ENCODE results near the gene KLHL8. TPM values are rescaled to one million over a fixed set of nuclear protein-coding genes. Genes with fewer than 3 reads are reported as not detected.
"Not testable (repeated sequence)": the region's sequence is repeated elsewhere in the genome, so short reads cannot be mapped to it uniquely, and the experiment has no call there.

Gene KLHL8
- total and polyA plus RNA-seq, 2 donors (not counting 1 experiment from before 2014, with no cell fraction given) = 2.3 to 14.3 TPM

- peak overlapping the region; percentile 98 for H3K4me3 Mint-ChIP-seq
- Histone ChIP-seq H3K4me1 (ENCODE audit: control insufficient read depth in 2 of 2, insufficient read depth in 2 of 2, low read length in 2 of 2) (peaks cover 7% of the 10 kb centered on the region in 2 donors), H3K36me3 (replicated peaks in 1 of 2; ENCODE audit: control extremely low read depth in 1 of 2, control insufficient read depth in 1 of 2, extremely low read depth in 1 of 2, insufficient read depth in 2 of 2, low read length in 1 of 2) (no peaks in the 10 kb centered on the region), H3K27ac (ENCODE audit: low read length in 2 of 2) (peak overlapping the region; percentile 80 to 85), H3K79me2 (ENCODE audit: control insufficient read depth, insufficient read depth, low read length) (peaks cover 47% of the 10 kb centered on the region), H3K9ac (ENCODE audit: low read length) (peak overlapping the region; percentile 97), H4K20me1 (ENCODE audit: control insufficient read depth, insufficient read depth, low read length, poor library complexity, severe bottlenecking) (no peaks in the 10 kb centered on the region), H3K9me3 (ENCODE audit: control extremely low read depth in 1 of 3, control insufficient read depth in 2 of 3, insufficient read depth in 1 of 3, low read length in 2 of 3) (no peaks in the 10 kb centered on the region), H2AFZ (ENCODE audit: insufficient read depth, low read depth, low read length, poor library complexity, severe bottlenecking) (peak overlapping the region; percentile 100), H3K4me2 (replicated peaks; ENCODE audit: low read depth, low read length, poor library complexity, severe bottlenecking) (peak overlapping the region; percentile 88), H3K27me3 (replicated peaks in 1 of 4; ENCODE audit: control extremely low read depth in 1 of 4, control insufficient read depth in 3 of 4, insufficient read depth in 4 of 4, low read length in 3 of 4) (no peaks in the 10 kb centered on the region), H3K4me3 (ENCODE audit: control extremely low read depth in 1 of 5, extremely low read depth in 1 of 5, insufficient read depth in 1 of 5, low read depth in 2 of 5, low read length in 4 of 5) (peak overlapping the region; percentile 76 to 100 (median 93))
- H3K27ac Mint-ChIP-seq = peak overlapping the region; percentile 96
- no peak for DNase-seq
- peak; percentile 31 for ATAC-seq (ENCODE audit: low read depth)
- no peaks in the 10 kb centered on the region for H3K9me3 Mint-ChIP-seq (ENCODE audit: insufficient read depth)
- TF ChIP-seq CTCF (IDR thresholded peaks at IDR 0.05) (peak; percentile 34), EZH2 (IDR thresholded peaks at IDR 0.05; ENCODE audit: borderline replicate concordance, insufficient read depth, low read depth, low read length, poor library complexity, severe bottlenecking) (no peak)
- no peaks in the 10 kb centered on the region for H3K27me3 Mint-ChIP-seq
- ChIA-PET CTCF (interaction anchor here (0.7 to 2.4 kb wide), 4 partner anchors 10 to 297 kb away, joined by 5 to 14 read pairs (median 6); no protein-coding TSS in a partner anchor), POLR2A (interaction anchor here (1.0 to 3.1 kb wide), 2 partner anchors 10 to 69 kb away, joined by 5 to 13 read pairs; no protein-coding TSS in a partner anchor)
- WGBS (ENCODE audit: insufficient coverage) = under 1% methylated on average over 40 of the region's 40 CpGs
- H3K4me1 Mint-ChIP-seq = peaks cover 16% of the 10 kb centered on the region
- intact Hi-C loops (cut with micrococcal nuclease) = loop anchor here (1.0 to 10.0 kb wide), 9 partner anchors 10 to 1891 kb away; partner anchors contain the start of genes HSD17B11, MAPK10, NUDT9 and PPM1K
These were observed 755 bp downstream of the KLHL8 start for GRCh38 chr4:87219632-87220093.

DNA sequence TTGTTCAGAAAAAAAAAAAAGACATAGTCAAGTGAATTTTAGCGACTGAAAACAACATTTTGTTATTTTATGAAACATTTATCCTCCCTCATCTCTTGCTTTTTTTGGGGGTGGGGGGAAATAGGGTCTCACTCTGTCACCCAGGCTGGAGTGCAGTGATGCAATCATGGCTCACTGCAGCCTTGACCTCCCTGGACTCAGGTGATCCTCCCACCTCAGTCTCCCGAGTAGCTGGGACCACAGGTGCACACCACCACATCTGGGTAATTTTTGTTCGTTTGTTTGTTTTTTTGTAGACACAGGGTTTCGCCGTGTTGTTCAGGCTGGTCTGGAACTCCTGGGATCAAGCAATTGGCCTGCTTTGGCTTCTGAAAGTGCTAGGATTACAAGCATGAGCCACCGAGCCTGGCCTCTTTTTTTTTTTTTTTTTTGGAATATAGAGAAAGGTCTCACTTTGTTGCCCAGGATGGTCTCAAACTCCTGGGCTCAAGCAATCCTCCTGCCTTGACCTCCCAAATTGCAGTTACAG, 3.1 kb downstream of the KLHL8 start:
- H3K36me3 ChIP-seq (replicated peaks in 1 of 2; ENCODE audit: control extremely low read depth in 1 of 2, control insufficient read depth in 1 of 2, extremely low read depth in 1 of 2, insufficient read depth in 2 of 2, low read length in 1 of 2); H3K9ac ChIP-seq (ENCODE audit: low read length); intact Hi-C loops (cut with micrococcal nuclease); H3K27ac Mint-ChIP-seq; H3K4me2 ChIP-seq (replicated peaks; ENCODE audit: low read depth, low read length, poor library complexity, severe bottlenecking); H2AFZ ChIP-seq (ENCODE audit: insufficient read depth, low read depth, low read length, poor library complexity, severe bottlenecking); ATAC-seq (ENCODE audit: low read depth); H3K4me3 ChIP-seq (ENCODE audit: control extremely low read depth in 1 of 5, extremely low read depth in 1 of 5, insufficient read depth in 1 of 5, low read depth in 2 of 5, low read length in 4 of 5); H4K20me1 ChIP-seq (ENCODE audit: control insufficient read depth, insufficient read depth, low read length, poor library complexity, severe bottlenecking); H3K9me3 ChIP-seq (ENCODE audit: control extremely low read depth in 1 of 3, control insufficient read depth in 2 of 3, insufficient read depth in 1 of 3, low read length in 2 of 3); H3K27me3 ChIP-seq (replicated peaks in 1 of 4; ENCODE audit: control extremely low read depth in 1 of 4, control insufficient read depth in 3 of 4, insufficient read depth in 4 of 4, low read length in 3 of 4); H3K4me1 ChIP-seq (ENCODE audit: control insufficient read depth in 2 of 2, insufficient read depth in 2 of 2, low read length in 2 of 2); H3K9me3 Mint-ChIP-seq (ENCODE audit: insufficient read depth); H3K27me3 Mint-ChIP-seq; H3K27ac ChIP-seq (ENCODE audit: low read length in 2 of 2); DNase-seq; H3K4me3 Mint-ChIP-seq: not testable (repeated sequence)
- WGBS (ENCODE audit: insufficient coverage) = 96% methylated on average over 3 of the region's 6 CpGs
- peaks cover 68% of the 10 kb centered on the region for H3K79me2 ChIP-seq (ENCODE audit: control insufficient read depth, insufficient read depth, low read length)
- ChIA-PET POLR2A (interaction anchor here (0.7 kb wide), 1 partner anchor 10 kb away, joined by 9 read pairs; no protein-coding TSS in a partner anchor), CTCF (interaction anchor here (1.1 kb wide), 2 partner anchors 19 to 56 kb away, joined by 3 read pairs; no protein-coding TSS in a partner anchor)
- peaks cover 16% of the 10 kb centered on the region for H3K4me1 Mint-ChIP-seq

Data from B cell (primary cell).